Measurements from ENCODE around the gene SLC28A3. TPM values are rescaled to one million over a fixed set of nuclear protein-coding genes. Genes with fewer than 3 reads are reported as not detected.

The SLC28A3 gene
- total and polyA plus RNA-seq, 2 of the 8 experiments (the other 6 are each of a cell fraction or from before 2014, with no cell fraction given): 0.02 TPM; not detected in 1

GRCh38 chr9:84374516-84374915 lies 34.0 kb upstream of the SLC28A3 start:
- Histone ChIP-seq H2BK15ac (ENCODE audit: low read length) (no peak overlapping the region), H3K23me2 (ENCODE audit: low read depth, low read length) (no peaks in the 10 kb centered on the region), H3K18ac (ENCODE audit: extremely low read depth, low read length) (no peak overlapping the region), H3K4me2 (ENCODE audit: insufficient read depth in 1 of 2, low read depth in 2 of 2, low read length in 2 of 2) (no peak overlapping the region), H3K4ac (replicated peaks; ENCODE audit: insufficient read length, low read depth, low read length) (no peak overlapping the region), H3K56ac (replicated peaks; ENCODE audit: insufficient read length, low read depth, low read length) (no peak overlapping the region), H4K8ac (ENCODE audit: extremely low read depth, insufficient read depth, low read length) (no peak overlapping the region), H3K14ac (ENCODE audit: insufficient read length) (no peak overlapping the region), H2AFZ (ENCODE audit: low read length) (peak overlapping the region; percentile 58; the same call in 1 of the 2 replicates), H4K5ac (ENCODE audit: insufficient read length, low read depth, low read length) (no peak overlapping the region), H3K36me3 (ENCODE audit: control insufficient read depth in 2 of 4, insufficient read depth in 4 of 4, low read length in 3 of 4) (no peaks in the 10 kb centered on the region), H2BK5ac (ENCODE audit: low read depth, low read length) (no peak overlapping the region), H3K4me1 (replicated peaks in 1 of 4; ENCODE audit: control insufficient read depth in 3 of 4, insufficient read depth in 4 of 4, low read length in 3 of 4) (no peaks in the 10 kb centered on the region), H4K91ac (replicated peaks; ENCODE audit: insufficient read length, low read length) (no peak overlapping the region), H4K20me1 (replicated peaks in 1 of 2; ENCODE audit: control insufficient read depth in 1 of 2, insufficient read depth in 2 of 2, low read length in 2 of 2) (no peaks in the 10 kb centered on the region), H3K79me2 (ENCODE audit: control insufficient read depth in 1 of 2, insufficient read depth in 2 of 2, low read length in 2 of 2) (no peaks in the 10 kb centered on the region), H3K9ac (replicated peaks in 1 of 4; ENCODE audit: extremely low read depth in 1 of 4, low read depth in 3 of 4, low read length in 3 of 4) (no peak overlapping the region), H2BK12ac (ENCODE audit: low read depth, low read length) (no peak overlapping the region), H3K79me1 (ENCODE audit: low read depth, low read length) (no peaks in the 10 kb centered on the region), H2AK5ac (ENCODE audit: low read depth, low read length) (no peak overlapping the region), H2BK20ac (ENCODE audit: low read length) (no peak overlapping the region), H3K23ac (ENCODE audit: insufficient read length) (no peak overlapping the region), H2BK120ac (replicated peaks; ENCODE audit: low read depth, low read length) (no peak overlapping the region), H3K4me3 (ENCODE audit: extremely low read depth in 1 of 4, insufficient read depth in 2 of 4, low read depth in 3 of 4, low read length in 4 of 4) (no peak overlapping the region), H3K27ac (ENCODE audit: low read depth, low read length) (no peak overlapping the region), H3K27me3 (replicated peaks in 1 of 4; ENCODE audit: control insufficient read depth in 3 of 4, extremely low read depth in 1 of 4, insufficient read depth in 3 of 4, low read length in 3 of 4) (no peaks in the 10 kb centered on the region), H3K9me3 (ENCODE audit: insufficient read depth in 2 of 2, low read depth in 1 of 2, low read length in 1 of 2) (no peaks in the 10 kb centered on the region)
- DNase-seq (ENCODE audit: low read depth in 1 of 2, low spot score in 2 of 2): no peak
- ChIA-PET POLR2A (ENCODE audit: partially characterized antibody) (no interaction called here), CTCF (ENCODE audit: partially characterized antibody) (no interaction called here)
- no peak for FAIRE-seq
- 89% methylated on average over 2 of the region's 2 CpGs; no CpG with 5 or more reads in 1 of the 2 experiments for WGBS, 2 experiments (ENCODE audit: extremely low coverage in 1 of 2, insufficient coverage in 1 of 2, insufficient read length in 1 of 2, insufficient replicate concordance in 2 of 2, low coverage in 1 of 2, low lambda C conversion rate in 2 of 2, missing lambda C conversion rate in 1 of 2)
- TF ChIP-seq BRCA1 (IDR thresholded peaks at IDR 0.05; ENCODE audit: low read depth, low read length) (no peak), TCF12 (IDR thresholded peaks at IDR 0.05; ENCODE audit: low read depth, low read length) (no peak), GABPA (IDR thresholded peaks at IDR 0.05; ENCODE audit: borderline replicate concordance, insufficient read depth, low read length) (no peak), SAP30 (IDR thresholded peaks at IDR 0.05; ENCODE audit: insufficient read depth, insufficient replicate concordance, low read length) (no peak), JUN (IDR thresholded peaks at IDR 0.05; ENCODE audit: low read depth, low read length) (no peak), SP2 (IDR thresholded peaks at IDR 0.05; ENCODE audit: low read length) (no peak), PHF8 (conservative IDR thresholded peaks at IDR 0.05; ENCODE audit: low read depth, low read length) (no peak), BACH1 (IDR thresholded peaks at IDR 0.05; ENCODE audit: low read length) (no peak)
- TF ChIP-seq, protein P1, sequence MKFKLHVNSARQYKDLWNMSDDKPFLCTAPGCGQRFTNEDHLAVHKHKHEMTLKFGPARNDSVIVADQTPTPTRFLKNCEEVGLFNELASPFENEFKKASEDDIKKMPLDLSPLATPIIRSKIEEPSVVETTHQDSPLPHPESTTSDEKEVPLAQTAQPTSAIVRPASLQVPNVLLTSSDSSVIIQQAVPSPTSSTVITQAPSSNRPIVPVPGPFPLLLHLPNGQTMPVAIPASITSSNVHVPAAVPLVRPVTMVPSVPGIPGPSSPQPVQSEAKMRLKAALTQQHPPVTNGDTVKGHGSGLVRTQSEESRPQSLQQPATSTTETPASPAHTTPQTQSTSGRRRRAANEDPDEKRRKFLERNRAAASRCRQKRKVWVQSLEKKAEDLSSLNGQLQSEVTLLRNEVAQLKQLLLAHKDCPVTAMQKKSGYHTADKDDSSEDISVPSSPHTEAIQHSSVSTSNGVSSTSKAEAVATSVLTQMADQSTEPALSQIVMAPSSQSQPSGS (IDR thresholded peaks at IDR 0.05; ENCODE audit: low read length): no peak
